ENCODE results near the gene SP2.

DNA sequence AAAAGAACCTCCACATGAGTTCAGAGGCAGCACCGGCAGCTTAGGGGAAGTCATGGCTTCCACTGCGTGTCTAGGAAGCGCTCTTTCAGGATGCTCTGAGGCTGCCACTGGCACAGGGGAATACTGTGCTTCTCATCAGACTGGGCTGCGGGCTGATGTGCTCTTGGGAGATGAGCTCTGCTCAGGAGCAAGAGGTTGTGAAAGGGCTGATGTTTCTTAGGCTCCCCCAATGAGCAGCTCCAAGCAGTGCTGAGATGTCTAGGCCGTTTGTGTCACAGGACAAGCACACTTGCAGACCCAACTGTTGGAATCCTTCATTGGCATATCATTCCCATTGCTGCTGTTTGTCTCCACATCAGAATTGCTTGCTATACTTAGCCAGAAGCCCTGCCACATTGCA, 3.6 kb downstream of the SP2 start:
- TF ChIP-seq, protein P1, sequence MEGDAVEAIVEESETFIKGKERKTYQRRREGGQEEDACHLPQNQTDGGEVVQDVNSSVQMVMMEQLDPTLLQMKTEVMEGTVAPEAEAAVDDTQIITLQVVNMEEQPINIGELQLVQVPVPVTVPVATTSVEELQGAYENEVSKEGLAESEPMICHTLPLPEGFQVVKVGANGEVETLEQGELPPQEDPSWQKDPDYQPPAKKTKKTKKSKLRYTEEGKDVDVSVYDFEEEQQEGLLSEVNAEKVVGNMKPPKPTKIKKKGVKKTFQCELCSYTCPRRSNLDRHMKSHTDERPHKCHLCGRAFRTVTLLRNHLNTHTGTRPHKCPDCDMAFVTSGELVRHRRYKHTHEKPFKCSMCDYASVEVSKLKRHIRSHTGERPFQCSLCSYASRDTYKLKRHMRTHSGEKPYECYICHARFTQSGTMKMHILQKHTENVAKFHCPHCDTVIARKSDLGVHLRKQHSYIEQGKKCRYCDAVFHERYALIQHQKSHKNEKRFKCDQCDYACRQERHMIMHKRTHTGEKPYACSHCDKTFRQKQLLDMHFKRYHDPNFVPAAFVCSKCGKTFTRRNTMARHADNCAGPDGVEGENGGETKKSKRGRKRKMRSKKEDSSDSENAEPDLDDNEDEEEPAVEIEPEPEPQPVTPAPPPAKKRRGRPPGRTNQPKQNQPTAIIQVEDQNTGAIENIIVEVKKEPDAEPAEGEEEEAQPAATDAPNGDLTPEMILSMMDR (conservative IDR thresholded peaks at IDR 0.05; ENCODE audit: low read depth, low read length): no peak
- no peak for TF ChIP-seq EZH2phosphoT487 (IDR thresholded peaks at IDR 0.05; ENCODE audit: borderline replicate concordance, low read length)
